ENCODE results near the gene TACC2.

TACC2 gene

DNA sequence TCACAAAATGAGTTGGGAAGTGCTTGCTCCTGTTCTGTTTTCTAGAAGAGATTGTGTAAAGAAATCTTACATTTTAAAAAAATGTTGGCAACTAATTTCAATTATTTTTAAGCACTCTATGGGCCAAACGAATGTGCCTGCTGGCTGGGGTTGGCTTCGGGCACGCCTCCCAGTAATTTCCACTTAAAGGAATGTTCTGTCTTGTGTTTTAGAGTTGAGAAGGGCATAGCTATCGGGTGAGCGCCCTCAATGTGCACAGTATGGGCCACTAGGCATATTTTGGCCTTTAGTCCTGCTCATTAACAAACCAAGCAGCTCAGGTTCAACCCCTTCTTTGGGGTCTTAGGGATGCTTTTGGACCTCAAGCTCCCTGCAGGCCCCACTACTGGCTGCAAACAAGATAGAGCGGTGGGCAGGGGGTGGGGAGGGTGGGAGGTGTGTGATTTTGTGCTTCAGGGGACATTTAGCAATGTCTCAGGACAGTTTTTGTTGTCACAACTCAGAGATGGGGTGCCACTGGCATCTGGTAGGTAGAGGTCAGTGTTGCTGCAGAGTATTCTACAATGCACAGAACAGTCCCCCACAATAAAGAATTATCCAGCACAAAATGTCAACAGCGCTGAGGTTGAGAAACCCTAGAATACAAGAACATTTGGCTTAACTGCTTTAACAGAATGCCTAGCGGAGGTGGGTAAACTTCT, 40.7 kb downstream of the TACC2 start:
- DNase-seq = no peak

GRCh38 chr10:122030200-122030552, 41.2 kb downstream of the TACC2 start:
- no peak for DNase-seq

DNA sequence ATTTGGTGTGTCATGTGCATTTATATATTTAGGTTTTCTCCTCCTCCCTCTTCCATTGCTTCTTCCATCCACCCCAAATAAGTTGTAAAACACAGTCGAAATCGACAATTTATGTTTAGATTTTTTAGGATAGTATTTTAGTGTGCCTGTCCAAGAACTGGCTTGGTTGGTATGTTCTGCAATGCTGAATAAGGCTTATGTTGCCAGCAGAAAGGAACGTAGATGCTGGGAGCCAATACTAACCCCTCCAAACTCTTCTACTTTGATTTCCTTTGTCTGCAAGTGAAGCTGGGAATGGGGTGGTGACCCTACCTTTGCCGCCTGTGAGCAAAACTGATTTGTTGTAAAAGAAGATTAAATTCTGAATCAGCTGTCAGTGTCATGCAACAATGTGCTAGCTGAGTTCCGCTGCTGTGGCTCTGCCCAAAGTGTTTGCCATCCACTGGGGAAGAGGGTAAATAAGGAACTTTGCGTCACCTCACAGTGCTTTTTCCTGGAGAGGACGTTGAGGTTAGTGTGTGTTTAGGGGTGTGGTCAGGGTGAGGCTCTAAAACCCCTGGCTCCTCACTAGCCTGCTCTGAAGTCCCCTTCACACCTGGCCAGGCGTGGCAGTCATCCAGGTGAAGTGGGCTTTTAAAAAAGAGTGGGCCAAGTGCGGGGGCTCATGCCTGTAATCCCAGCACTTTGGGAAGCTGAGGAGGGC, 44.4 kb downstream of the TACC2 start:
- DNase-seq = no peak

GRCh38 chr10:122034149-122034756, 45.3 kb downstream of the TACC2 start:
- DNase-seq = no peak

- DNase-seq = no peak
Observed at GRCh38 chr10:122040786-122041185, 51.8 kb downstream of the TACC2 start.

- no peak for DNase-seq
Observed at GRCh38 chr10:122042836-122043235, 53.9 kb downstream of the TACC2 start.

GRCh38 chr10:122044045-122044661, 55.2 kb downstream of the TACC2 start:
- DNase-seq = no peak

DNA sequence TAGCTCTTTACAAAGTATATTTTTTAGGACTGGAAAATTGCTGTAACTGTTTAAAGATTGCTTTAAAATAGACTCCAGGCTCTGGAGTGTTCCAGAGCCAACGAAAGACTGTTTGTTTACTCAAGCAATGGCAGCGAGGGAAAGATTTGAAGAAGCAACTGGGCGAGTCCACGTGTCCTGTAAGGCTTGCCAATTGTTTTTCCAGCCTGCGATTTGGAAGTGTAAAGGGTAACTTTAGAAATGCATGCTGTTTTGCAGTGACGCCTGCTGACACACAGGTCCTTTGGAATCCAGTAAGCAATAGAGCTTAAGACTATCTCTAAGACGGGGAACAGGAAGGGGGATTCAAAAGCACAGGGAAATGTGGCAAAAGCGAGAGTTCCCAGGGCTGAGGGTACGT, 55.8 kb downstream of the TACC2 start:
- DNase-seq = no peak

DNA sequence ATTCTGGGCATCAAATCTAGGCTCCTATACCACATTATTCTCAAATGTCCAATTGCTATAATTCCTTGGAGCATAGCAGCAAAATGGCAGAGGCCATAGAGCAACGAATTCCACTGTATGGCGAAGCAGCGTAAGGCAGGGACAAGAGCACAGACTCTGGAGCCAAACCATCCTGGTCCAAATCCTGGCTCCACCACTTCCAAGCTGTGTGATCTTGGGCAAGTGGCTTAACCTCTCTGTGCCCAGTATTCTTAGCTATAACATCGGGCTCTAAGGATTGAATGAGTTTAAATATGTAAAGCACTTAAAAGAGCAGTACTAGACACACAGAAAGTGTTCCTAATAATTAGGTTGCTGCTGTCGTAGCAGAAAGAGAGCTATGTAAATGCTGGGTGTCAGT, 56.2 kb downstream of the TACC2 start:
- no peak for DNase-seq

- no peak for DNase-seq
Observed at GRCh38 chr10:122047560-122047959, 58.6 kb downstream of the TACC2 start.

- no peak for DNase-seq
Observed at GRCh38 chr10:122049076-122049475, 60.1 kb downstream of the TACC2 start.

DNA sequence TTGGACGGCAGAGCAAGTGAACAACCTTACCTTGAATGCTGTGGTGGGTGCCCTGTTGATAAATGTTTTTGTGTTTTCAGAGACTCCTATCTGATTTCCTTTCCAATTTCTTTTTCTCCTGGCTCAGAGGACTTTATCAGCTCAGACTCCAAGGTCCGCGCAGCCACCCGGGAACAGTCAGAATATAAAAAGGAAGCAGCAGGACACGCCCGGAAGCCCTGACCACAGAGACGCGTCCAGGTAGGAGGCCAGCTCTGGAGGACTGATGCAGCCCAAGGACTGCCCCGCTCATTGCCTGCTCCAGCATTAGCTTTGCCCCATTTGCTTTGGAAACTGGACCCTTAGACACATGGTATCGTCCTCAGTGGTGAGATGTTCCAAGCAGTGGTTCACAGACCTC, 61.3 kb downstream of the TACC2 start:
- no peak for DNase-seq

DNA sequence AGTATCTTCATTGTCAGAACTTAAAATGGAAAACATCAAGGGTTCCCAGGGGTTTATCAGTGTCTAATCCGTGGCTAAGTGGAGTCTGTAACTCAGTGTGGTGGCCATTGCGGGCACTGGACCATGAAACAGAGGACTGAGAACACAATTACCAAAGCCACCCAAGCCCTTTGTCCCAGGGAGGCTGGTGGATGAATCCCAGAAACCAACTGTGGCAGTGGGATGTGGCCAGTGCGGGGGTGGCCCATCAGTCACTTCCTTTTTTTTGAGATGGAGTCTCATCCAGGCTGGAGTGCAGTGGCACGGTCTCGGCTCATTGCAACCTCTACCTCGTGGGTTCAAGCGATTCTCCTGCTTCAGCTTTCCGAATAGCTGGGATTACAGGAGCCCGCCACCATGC, 61.8 kb downstream of the TACC2 start:
- DNase-seq = no peak

- no peak for DNase-seq
Observed at GRCh38 chr10:122051609-122052385, 62.8 kb downstream of the TACC2 start.

GRCh38 chr10:122052701-122053100, 63.7 kb downstream of the TACC2 start:
- no peak for DNase-seq

DNA sequence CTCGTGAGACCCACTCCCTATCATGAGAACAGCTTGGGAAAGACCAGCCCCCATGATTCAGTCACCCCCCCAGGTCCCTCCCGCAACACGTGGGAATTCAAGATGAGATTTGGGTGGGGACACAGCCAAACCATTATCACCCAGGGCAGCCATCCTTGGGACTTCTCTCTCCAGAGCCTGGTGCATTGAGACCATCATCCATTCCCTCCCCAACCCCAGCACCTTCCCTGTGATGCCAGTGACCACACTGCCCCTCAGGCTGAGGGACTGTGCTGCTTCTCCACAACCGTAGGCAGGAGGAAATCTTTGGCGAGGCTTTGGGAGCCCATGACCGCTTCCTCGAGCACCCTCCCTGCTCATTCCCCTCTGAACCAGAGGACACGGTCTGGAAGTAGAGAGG, 64.4 kb downstream of the TACC2 start:
- no peak for DNase-seq

GRCh38 chr10:122054048-122055025, 65.4 kb downstream of the TACC2 start:
- no peak for DNase-seq

GRCh38 chr10:122055252-122055651, 66.3 kb downstream of the TACC2 start:
- DNase-seq = no peak

GRCh38 chr10:122056431-122057094, 67.6 kb downstream of the TACC2 start:
- DNase-seq = no peak

DNA sequence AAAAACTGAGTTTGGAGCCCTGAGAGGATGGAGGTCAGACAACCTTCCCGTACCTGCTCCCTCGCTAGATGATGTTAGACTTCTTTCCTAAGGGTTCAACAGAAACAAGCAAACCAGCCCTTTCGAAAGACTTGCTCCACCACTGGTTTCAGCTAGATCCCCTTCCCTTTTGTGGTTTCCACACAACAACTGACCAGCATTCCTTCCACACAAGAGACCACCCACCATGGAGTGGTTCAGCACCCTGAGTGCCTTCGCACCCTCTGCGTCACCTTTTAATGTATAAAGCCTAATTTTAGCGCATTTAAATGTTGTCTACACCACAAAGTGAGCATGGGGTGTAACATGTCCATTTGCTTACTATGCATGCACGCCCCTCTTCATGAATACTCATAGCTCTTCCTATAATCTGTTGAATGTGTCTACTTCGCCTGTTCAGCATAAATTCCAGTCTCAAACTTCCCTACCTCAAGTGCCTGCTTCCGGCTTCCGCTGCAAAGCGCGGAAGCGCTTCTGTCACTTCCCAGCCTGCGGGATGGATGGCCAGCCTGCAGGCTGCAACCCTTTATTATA, 69.0 kb downstream of the TACC2 start:
- no peak for DNase-seq

GRCh38 chr10:122060250-122060649, 71.3 kb downstream of the TACC2 start:
- DNase-seq = no peak
